H1 (cell line): ENCODE measurements around the gene WEE2. TPM values are rescaled to one million over a fixed set of nuclear protein-coding genes. Genes with fewer than 3 reads are reported as not detected.

Source experiments
- CEBPB ChIP-seq: IDR thresholded peaks from 2 replicates; pipeline ENCODE4 v1.6.1; 2012; ENCODE audit warnings: low read depth, low read length
- CTBP2 ChIP-seq: IDR thresholded peaks from 2 replicates; pipeline ENCODE4 v1.7.0; 2011; ENCODE audit warnings: borderline replicate concordance, mild to moderate bottlenecking, moderate library complexity, mixed read lengths, low read length; ENCODE audit not compliant: insufficient read depth, insufficient read length
- HDAC2 ChIP-seq, 2 experiments: fragments of 300-600 bp in 1 of 2; sonication (generic) in 1 of 2; IDR thresholded peaks; 2 replicates each; pipeline ENCODE4 v1.6.1; 2011 to 2012; ENCODE audit warnings: low read depth in 2 of 2, low read length in 2 of 2, mild to moderate bottlenecking in 2 of 2, moderate library complexity in 2 of 2, borderline replicate concordance in 1 of 2, inconsistent platforms in 1 of 2
- polyA plus RNA-seq, 7 experiments: library from polyadenylated mRNA; depleted of rRNA in 3 of 7; stranded (reverse) in 5 of 7; unstranded in 2 of 7; fragments of >200 nt in 5 of 7; fragments of 200-250 nt in 2 of 7; gene quantifications; 1 replicate in 5 of 7; 2 replicates in 1 of 7; 4 replicates in 1 of 7; pipeline versions ENCODE4 v1.2.1 to v1.2.3, GENCODE V29; 2011 to 2013; ENCODE audit warnings: missing spikeins in 2 of 7, mixed read lengths in 2 of 7
- total RNA-seq: library from RNA; stranded (reverse); fragmentation: NEBNext Ultra II Directional; extraction: Animal tissue kit (Norgen Biotek cat#: 25700); gene quantifications from 2 replicates; pipeline ENCODE4 v1.2.1, GENCODE V29; 2021

Gene WEE2
- total and polyA plus RNA-seq, 2 of the 8 experiments (the other 6 are each of a cell fraction or from before 2014, with no cell fraction given) = 0.02 TPM; not detected in 1

- no peak for TF ChIP-seq HDAC2 (IDR thresholded peaks at IDR 0.05; ENCODE audit: borderline replicate concordance in 1 of 2, low read depth in 2 of 2, low read length in 2 of 2)
- TF ChIP-seq CEBPB = no peak
- no peak for TF ChIP-seq CTBP2
Observed at GRCh38 chr7:141686670-141687069, 21.5 kb upstream of the WEE2 start (continued).
